ENCODE results near the gene ST3GAL4. TPM values are rescaled to one million over a fixed set of nuclear protein-coding genes. Genes with fewer than 3 reads are reported as not detected.

The ST3GAL4 gene
- total and polyA plus RNA-seq, 9 of the 15 experiments (the other 6 are each of a cell fraction or from before 2014, with no cell fraction given) = 0.27 to 22.9 (median 10.5) TPM

- CTCF ChIA-PET (ENCODE audit: low intra/inter-chr PET ratio) = interaction anchor here (0.7 kb wide), 1 partner anchor 104 kb away, joined by 4 read pairs; no protein-coding TSS in a partner anchor
- TF ChIP-seq ZNF146 (CRISPR knock-in tag; IDR thresholded peaks at IDR 0.05; ENCODE audit: unreplicated experiment) = no peak
- no peak for TF ChIP-seq RB1 (IDR thresholded peaks at IDR 0.05; ENCODE audit: low read depth)
- no peak for TF ChIP-seq ZNF695 (CRISPR knock-in tag; IDR thresholded peaks at IDR 0.05)
- no peak for TF ChIP-seq ASH1L (IDR thresholded peaks at IDR 0.05; ENCODE audit: borderline replicate concordance, low read depth, partially characterized antibody)
- TF ChIP-seq PCBP2 (IDR thresholded peaks at IDR 0.05; ENCODE audit: low read depth, low read length, poor library complexity, severe bottlenecking) = no peak
- TF ChIP-seq ETV6 (IDR thresholded peaks at IDR 0.05; ENCODE audit: borderline replicate concordance in 1 of 2, low read depth in 2 of 2, low read length in 1 of 2) = no peak
- no peak for TF ChIP-seq ETV6 (CRISPR knock-in tag; IDR thresholded peaks at IDR 0.05; ENCODE audit: borderline replicate concordance)
- no peak for TF ChIP-seq TFAM (CRISPR knock-in tag; conservative IDR thresholded peaks at IDR 0.05)
- TF ChIP-seq ZNF197 (CRISPR knock-in tag; IDR thresholded peaks at IDR 0.05; ENCODE audit: low read depth) = no peak
- TF ChIP-seq, protein P1, sequence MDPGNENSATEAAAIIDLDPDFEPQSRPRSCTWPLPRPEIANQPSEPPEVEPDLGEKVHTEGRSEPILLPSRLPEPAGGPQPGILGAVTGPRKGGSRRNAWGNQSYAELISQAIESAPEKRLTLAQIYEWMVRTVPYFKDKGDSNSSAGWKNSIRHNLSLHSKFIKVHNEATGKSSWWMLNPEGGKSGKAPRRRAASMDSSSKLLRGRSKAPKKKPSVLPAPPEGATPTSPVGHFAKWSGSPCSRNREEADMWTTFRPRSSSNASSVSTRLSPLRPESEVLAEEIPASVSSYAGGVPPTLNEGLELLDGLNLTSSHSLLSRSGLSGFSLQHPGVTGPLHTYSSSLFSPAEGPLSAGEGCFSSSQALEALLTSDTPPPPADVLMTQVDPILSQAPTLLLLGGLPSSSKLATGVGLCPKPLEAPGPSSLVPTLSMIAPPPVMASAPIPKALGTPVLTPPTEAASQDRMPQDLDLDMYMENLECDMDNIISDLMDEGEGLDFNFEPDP (CRISPR knock-in tag; IDR thresholded peaks at IDR 0.05) = no peak
- TF ChIP-seq SAFB2 (IDR thresholded peaks at IDR 0.05; ENCODE audit: borderline replicate concordance, low read depth, low read length, severe bottlenecking) = no peak
- Histone ChIP-seq H3K9me3 (replicated peaks; ENCODE audit: control insufficient read depth, insufficient read depth, low read depth, low read length) (peaks cover 3% of the 10 kb centered on the region; the same call in 1 of the 2 replicates), H3K9me1 (ENCODE audit: control insufficient read depth, insufficient read depth, low read length) (no peaks in the 10 kb centered on the region), H3K4me1 (replicated peaks in 1 of 2; ENCODE audit: control insufficient read depth in 2 of 2, insufficient read depth in 2 of 2, low read length in 2 of 2) (no peaks in the 10 kb centered on the region), H3K4me3 (no peak overlapping the region), H3K36me3 (ENCODE audit: control insufficient read depth, insufficient read depth, low read length) (no peaks in the 10 kb centered on the region), H3K4me2 (ENCODE audit: insufficient read depth, low read length) (no peak overlapping the region), H2AFZ (ENCODE audit: low read depth, low read length) (no peak overlapping the region), H3K9ac (ENCODE audit: insufficient read depth in 1 of 2, low read depth in 2 of 2, low read length in 2 of 2) (no peak overlapping the region), H4K20me1 (replicated peaks; ENCODE audit: control insufficient read depth, insufficient read depth, low read length) (0 out of 2 replicates have a peak, but pooled peaks cover 4% of the 10 kb centered on the region), H3K27ac (ENCODE audit: extremely low read depth, low read depth, low read length) (no peak overlapping the region), H3K27me3 (ENCODE audit: control insufficient read depth in 2 of 2, insufficient read depth in 2 of 2, low read length in 2 of 2) (peaks cover 6 to 46% of the 10 kb centered on the region in 2 experiments; a peak in 3 of 5 replicates), H3K79me2 (ENCODE audit: control insufficient read depth, insufficient read depth, low read length) (no peaks in the 10 kb centered on the region)
- intact Hi-C loops (cut with micrococcal nuclease) (loop anchor here (10.0 kb wide), 1 partner anchor 158 kb away; no protein-coding TSS in a partner anchor), in situ Hi-C loops (cut with MboI) (no loop called here)
- POLR2A ChIA-PET = interaction anchor here (0.5 kb wide), 1 partner anchor 467 kb away, joined by 3 read pairs; no protein-coding TSS in a partner anchor
- ATAC-seq (no peak), DNase-seq (ENCODE audit: extremely low read depth in 1 of 4, low spot score in 3 of 4) (no peak), FAIRE-seq (no peak)
- BruUV-seq (replicated peaks) = no TSS peak
- 1% methylated on average over 8 of the region's 10 CpGs for WGBS (ENCODE audit: insufficient coverage, low coverage, missing lambda C conversion rate)
Measured at GRCh38 chr11:126446581-126446980, 91.1 kb downstream of the ST3GAL4 start.

Measured in K562 (cell line).